IPS-18a (cell line): ENCODE measurements around the gene EBPL.
A peak's percentile ranks its signal among the peaks of the same experiment; 100 is the strongest.

Experiments
- H3K27ac ChIP-seq: one replicate; pipeline ENCODE4 v1.5.1; 2013; ENCODE audit warnings: low read length
- H3K27me3 ChIP-seq: one replicate; pipeline ENCODE4 v1.6.1; 2013; ENCODE audit warnings: mild to moderate bottlenecking, low read length; ENCODE audit not compliant: control insufficient read depth, insufficient read depth
- H3K36me3 ChIP-seq: one replicate; pipeline ENCODE4 v1.6.1; 2013; ENCODE audit warnings: low read depth, low read length; ENCODE audit not compliant: control insufficient read depth
- H3K4me1 ChIP-seq: one replicate; pipeline ENCODE4 v1.6.1; 2013; ENCODE audit warnings: low read depth, low read length; ENCODE audit not compliant: control insufficient read depth
- H3K4me3 ChIP-seq: one replicate; pipeline ENCODE4 v1.5.1; 2013; ENCODE audit warnings: low read length
- H3K9ac ChIP-seq: one replicate; pipeline ENCODE4 v1.6.1; 2013; ENCODE audit warnings: mild to moderate bottlenecking, low read length, moderate library complexity
- H3K9me3 ChIP-seq: one replicate; pipeline ENCODE4 v1.6.1; 2013; ENCODE audit warnings: low read depth, low read length; ENCODE audit not compliant: control insufficient read depth

The EBPL gene

DNA sequence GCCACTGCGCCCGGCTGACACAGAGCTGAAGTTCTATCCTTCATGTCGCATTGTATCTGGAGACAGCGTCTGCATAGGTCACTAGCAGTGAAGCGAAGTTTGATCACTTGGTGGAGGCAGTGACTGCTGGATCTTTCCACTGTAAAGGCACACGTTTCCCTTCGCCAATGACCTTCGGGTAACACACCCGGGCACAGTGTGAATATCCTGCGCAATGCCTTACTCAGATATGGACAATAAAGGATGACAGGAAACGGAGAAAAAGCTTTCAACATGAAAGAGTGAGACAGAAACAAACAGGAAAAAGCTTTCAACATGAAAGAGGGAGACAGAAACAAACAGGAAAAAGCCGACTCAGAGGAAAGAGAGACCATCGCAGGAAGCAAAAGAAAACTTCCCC is 45.8 kb downstream of the EBPL start:
- no peaks in the 10 kb centered on the region for H3K9me3 ChIP-seq
- no peaks in the 10 kb centered on the region for H3K4me1 ChIP-seq
- H3K27me3 ChIP-seq = no peaks in the 10 kb centered on the region
- H3K36me3 ChIP-seq = no peaks in the 10 kb centered on the region
- H3K9ac ChIP-seq = no peak overlapping the region
- no peak overlapping the region for H3K27ac ChIP-seq
- H3K4me3 ChIP-seq = no peak overlapping the region

DNA sequence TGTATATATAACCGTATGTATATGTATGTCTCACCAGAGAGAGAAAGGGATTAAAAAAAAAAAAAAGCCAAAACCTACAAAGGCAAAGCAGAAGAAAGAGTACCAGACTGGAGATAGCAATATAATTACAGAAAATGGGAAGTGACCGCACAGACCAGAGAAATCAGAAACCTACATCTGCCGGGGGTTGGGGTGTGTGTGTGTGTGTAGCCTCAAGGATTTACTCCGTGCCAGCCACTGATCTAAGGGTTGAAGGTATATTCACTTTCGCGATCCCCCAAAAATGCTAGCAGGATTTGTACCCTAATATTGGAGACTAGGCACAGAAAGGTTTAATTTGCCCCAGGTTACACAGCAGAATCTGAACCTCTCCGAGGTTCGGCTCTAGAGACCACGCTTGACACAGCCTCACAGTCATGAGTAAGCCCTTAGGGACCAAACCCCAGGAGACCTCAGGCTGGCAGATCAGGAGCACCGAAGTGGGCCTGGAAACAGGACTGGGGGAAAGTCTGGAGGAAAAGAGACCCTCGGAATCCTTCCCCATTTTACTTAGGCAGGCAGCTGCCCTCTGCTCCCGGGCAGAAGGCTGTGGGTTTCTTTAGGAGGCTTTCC is 48.1 kb downstream of the EBPL start:
- Histone ChIP-seq H3K9me3 (no peaks in the 10 kb centered on the region), H3K9ac (no peak overlapping the region), H3K27me3 (no peaks in the 10 kb centered on the region), H3K36me3 (no peaks in the 10 kb centered on the region), H3K4me3 (no peak overlapping the region), H3K4me1 (no peaks in the 10 kb centered on the region), H3K27ac (no peak overlapping the region)

DNA sequence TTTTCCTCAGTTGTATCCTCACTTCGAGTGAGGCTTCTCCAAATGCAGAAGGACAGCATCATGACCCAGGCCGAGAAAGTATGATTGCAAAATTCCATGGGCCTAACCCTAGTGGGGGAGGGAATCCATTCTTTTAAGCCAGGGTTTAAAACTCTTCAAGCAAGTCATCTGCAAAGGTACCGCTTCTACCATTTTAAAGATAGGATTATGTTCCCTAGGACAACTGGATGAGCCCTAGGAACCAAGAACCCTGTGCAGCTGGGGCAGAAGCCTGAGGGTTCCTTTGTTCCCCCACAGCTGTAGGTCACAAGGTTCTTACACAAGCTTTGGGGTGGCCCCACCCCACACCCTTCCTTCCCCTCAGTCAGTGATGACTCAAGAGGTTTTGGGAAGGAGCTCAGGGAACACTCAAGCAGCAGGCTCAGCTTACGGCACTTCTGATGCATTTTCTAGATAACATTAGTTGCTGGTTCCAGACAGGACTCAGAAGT is 49.4 kb downstream of the EBPL start:
- no peak overlapping the region for H3K27ac ChIP-seq
- no peak overlapping the region for H3K9ac ChIP-seq
- H3K9me3 ChIP-seq = no peaks in the 10 kb centered on the region
- H3K36me3 ChIP-seq = no peaks in the 10 kb centered on the region
- H3K4me1 ChIP-seq = no peaks in the 10 kb centered on the region
- no peaks in the 10 kb centered on the region for H3K27me3 ChIP-seq
- no peak overlapping the region for H3K4me3 ChIP-seq

DNA sequence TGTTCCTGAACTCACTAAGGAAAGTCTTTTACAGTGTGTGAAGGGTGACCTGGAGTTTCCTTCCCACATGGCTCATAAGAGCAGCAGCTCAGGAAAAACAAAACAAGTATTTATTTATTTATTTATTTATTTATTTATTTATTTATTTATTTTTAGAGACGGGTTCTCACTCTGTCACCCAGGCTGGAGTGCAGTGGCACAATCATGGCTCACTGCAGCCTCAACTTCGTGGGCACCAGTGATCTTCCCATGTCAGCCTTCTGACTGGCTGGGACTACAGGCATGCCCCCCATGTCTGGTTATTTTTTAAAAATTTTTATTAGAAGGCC is 52.6 kb downstream of the EBPL start:
- Histone ChIP-seq H3K36me3 (no peaks in the 10 kb centered on the region), H3K9ac (no peak overlapping the region), H3K27me3 (no peaks in the 10 kb centered on the region), H3K4me1 (peaks cover 12% of the 10 kb centered on the region), H3K27ac (no peak overlapping the region), H3K9me3 (no peaks in the 10 kb centered on the region), H3K4me3 (no peak overlapping the region)

DNA sequence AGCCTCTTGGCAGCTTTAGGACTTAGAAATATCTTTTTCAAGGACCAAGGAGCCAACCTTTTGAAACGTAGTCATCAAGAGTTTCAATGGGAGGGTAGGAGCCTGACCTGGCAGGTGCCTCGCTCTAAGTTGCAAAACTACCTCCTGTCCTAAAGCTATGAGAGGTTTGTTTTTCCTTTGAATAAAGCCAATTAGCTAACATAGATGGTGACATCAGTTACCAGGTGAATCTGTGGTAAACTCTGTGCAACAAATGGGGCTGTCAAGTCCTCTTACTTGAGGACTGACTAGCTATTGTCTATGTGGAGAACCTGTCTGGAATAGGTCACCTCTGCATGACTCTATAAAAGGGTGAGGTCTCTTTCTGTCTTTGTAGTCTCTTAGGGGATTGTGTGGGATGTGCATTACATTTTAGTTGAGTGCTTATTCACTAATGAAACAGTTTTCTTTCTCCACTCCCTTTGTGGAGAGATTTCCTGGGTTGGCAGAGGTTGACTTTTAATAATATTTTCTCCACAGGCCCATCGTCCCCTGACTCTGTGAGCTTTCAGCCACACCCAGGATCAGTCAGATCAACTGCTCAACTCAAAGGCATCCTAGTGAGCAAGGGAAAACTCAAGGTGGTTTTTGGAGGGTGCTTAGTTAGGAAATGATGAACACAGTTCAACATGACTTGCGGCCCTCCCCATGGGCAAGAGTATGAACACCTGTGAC is 53.1 kb downstream of the EBPL start:
- H3K36me3 ChIP-seq = no peaks in the 10 kb centered on the region
- H3K9ac ChIP-seq = no peak overlapping the region
- H3K4me1 ChIP-seq = peaks cover 12% of the 10 kb centered on the region
- H3K9me3 ChIP-seq = no peaks in the 10 kb centered on the region
- H3K27ac ChIP-seq = no peak overlapping the region
- no peak overlapping the region for H3K4me3 ChIP-seq
- no peaks in the 10 kb centered on the region for H3K27me3 ChIP-seq

DNA sequence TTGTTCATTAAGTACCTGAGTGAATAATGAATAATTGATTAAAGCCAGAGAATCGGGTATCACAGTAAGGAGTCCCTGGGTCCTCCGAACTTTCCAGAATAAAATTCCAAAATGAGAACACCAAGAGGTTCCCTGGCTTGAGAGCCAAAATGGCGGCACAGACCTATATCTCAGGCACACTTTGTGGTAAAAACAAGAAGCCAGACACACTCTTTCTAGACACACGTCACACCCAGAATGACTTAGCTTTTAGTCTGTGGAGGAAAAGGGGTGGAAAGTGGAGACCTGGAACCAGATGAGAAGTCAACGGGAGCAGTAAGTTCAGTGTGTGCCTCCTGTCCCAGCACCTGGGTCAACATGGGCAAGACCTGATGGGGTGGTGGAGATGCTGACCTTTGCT is 54.6 kb downstream of the EBPL start:
- H3K36me3 ChIP-seq = no peaks in the 10 kb centered on the region

DNA sequence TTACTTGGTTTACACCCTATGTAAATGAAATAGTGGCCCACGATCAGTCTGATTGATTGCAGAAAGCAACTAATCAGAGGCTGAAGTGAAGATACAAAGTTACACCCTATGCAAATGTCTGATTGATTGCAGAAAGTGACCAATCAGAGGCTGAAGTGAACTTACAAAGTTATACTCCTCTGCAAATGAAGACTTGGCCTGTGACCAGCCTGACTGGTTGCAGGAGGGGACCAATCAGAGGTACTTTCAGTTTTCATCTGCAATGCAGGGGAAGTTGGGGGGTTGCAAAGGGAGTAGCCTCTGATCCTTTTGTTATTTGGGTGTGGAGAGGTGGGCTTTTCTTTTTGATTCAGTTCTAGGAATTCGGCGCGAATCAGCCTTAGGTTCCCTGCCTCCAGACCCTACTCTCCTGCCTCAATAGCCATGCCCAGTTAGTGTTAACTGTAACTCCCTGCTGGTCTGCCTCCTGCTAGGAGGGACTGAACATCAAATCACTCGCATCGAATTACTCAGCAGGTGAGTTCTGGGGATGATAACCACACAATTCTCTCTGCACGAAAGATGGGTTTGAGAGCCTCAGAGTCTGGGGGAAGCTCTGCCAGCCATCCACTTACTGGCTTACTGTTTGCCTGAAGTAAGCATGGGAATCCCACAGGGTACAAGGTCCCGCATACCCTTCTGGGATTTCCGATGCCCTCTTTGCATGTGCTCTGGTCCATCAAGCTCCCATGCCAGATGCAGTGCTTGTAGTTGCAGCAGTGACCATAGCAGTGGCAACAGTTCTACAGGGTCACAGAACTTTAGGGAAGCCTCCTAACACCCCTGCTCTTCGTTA is 55.5 kb downstream of the EBPL start:
- Histone ChIP-seq H3K9ac (no peak overlapping the region), H3K9me3 (no peaks in the 10 kb centered on the region), H3K27ac (no peak overlapping the region), H3K36me3 (no peaks in the 10 kb centered on the region), H3K4me1 (peaks cover 12% of the 10 kb centered on the region), H3K27me3 (no peaks in the 10 kb centered on the region), H3K4me3 (peak overlapping the region; percentile 38)

More for the DNA sequence above, 54.6 kb downstream of the EBPL start:
- Histone ChIP-seq H3K27me3 (no peaks in the 10 kb centered on the region), H3K9ac (no peak overlapping the region), H3K27ac (no peak overlapping the region), H3K9me3 (no peaks in the 10 kb centered on the region), H3K4me3 (peak overlapping the region; percentile 38), H3K4me1 (peaks cover 12% of the 10 kb centered on the region)

DNA sequence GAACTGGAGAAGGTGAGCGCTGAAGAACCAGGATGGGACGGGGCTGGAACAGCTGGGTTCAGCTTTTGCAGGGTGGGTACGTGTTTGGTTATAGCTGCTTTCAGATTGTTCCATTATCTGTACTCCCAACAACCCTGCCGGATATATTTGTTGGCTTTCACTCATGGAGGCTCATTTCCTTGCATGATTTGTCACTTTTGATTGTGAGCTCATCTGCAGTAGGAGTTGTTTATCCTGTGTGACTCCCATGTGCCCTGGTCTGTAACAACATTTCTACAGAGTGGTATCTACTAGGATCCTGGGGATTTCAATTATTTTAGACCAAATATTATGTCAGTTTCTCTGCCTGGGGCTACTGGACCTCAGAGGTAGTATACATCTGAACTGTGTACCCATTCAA is 57.6 kb downstream of the EBPL start:
- Histone ChIP-seq H3K4me3 (no peak overlapping the region), H3K9ac (no peak overlapping the region), H3K36me3 (no peaks in the 10 kb centered on the region), H3K4me1 (peaks cover 12% of the 10 kb centered on the region), H3K9me3 (no peaks in the 10 kb centered on the region), H3K27me3 (no peaks in the 10 kb centered on the region), H3K27ac (no peak overlapping the region)

DNA sequence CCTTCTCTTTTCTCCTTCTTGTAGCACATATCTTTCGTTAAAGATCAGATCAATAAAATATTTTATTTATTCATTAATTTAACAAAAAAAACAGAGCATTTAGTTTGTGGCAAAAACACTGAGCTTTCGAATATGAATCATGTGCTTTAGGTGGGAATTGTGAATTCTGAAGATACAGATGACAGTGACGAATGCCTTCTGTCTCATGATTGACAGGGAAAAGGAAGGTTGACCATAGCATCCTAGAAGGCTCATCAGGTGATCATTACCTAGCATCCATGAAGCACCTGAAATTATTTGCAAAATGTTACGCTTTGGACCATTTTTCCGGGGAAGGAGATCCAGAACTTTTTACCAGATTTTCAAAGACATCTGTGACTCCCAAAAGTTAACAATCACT is 59.1 kb downstream of the EBPL start:
- H3K36me3 ChIP-seq = no peaks in the 10 kb centered on the region
- H3K9ac ChIP-seq = no peak overlapping the region
- H3K27me3 ChIP-seq = no peaks in the 10 kb centered on the region
- H3K27ac ChIP-seq = no peak overlapping the region
- H3K9me3 ChIP-seq = no peaks in the 10 kb centered on the region
- H3K4me1 ChIP-seq = peaks cover 12% of the 10 kb centered on the region
- H3K4me3 ChIP-seq = no peak overlapping the region

DNA sequence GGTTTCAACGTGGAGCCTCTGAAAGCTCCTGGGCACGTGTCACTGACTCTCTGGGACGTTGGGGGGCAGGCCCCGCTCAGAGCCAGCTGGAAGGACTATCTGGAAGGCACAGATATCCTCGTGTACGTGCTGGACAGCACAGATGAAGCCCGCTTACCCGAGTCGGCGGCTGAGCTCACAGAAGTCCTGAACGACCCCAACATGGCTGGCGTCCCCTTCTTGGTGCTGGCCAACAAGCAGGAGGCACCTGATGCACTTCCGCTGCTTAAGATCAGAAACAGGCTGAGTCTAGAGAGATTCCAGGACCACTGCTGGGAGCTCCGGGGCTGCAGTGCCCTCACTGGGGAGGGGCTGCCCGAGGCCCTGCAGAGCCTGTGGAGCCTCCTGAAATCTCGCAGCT is 60.7 kb downstream of the EBPL start:
- Histone ChIP-seq H3K27ac (no peak overlapping the region), H3K4me3 (no peak overlapping the region), H3K36me3 (no peaks in the 10 kb centered on the region), H3K4me1 (peaks cover 5% of the 10 kb centered on the region), H3K9ac (no peak overlapping the region), H3K27me3 (no peaks in the 10 kb centered on the region), H3K9me3 (no peaks in the 10 kb centered on the region)

DNA sequence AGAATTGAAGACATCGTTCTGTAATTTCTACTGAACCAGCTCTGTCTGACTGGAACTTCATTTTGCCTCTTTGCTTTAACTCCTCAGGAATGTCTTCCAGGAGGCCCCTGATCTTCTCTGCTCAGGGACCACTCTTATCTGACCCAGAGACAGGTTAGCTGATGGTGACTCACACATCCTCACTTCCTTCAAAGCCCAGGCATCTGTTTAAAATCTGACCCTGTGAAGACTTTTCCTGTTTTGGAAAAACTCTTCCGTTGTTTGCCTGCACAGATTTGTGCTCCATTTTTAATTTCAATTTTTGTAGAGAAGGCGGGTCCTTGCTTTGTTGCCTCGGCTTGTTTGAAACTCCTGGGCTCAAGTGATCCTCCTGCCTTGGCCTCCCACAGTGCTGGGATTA is 61.3 kb downstream of the EBPL start:
- H3K27me3 ChIP-seq = no peaks in the 10 kb centered on the region
- peaks cover under 1% of the 10 kb centered on the region for H3K4me1 ChIP-seq
- H3K36me3 ChIP-seq = no peaks in the 10 kb centered on the region
- H3K9ac ChIP-seq = no peak overlapping the region
- H3K4me3 ChIP-seq = no peak overlapping the region
- H3K9me3 ChIP-seq = no peaks in the 10 kb centered on the region
- H3K27ac ChIP-seq = no peak overlapping the region
